ENCODE measurements around the gene PRR27. TPM values are rescaled to one million over a fixed set of nuclear protein-coding genes. Genes with fewer than 3 reads are reported as not detected.

Gene PRR27
- total and polyA plus RNA-seq, 9 of the 15 experiments (the other 6 are each of a cell fraction or from before 2014, with no cell fraction given), result not detected

DNA sequence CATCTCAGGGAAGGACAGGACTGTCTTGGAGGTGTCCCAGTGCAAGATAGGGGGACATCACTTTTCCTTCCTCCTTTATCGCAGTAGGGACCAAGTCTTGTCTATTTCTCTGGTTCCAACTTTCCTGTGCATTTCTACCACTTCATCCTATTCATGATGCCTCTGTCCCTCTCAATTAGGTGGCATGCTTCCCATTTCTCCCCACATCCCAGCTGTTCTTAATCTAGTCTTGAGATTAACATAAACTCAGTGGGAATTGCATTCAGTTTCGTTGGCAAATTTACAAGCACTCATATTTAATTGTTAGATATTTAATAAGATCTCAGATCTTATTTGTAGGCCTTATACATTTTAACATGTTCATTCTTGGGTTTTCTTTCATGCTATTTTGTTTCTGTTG lies 25.8 kb downstream of the PRR27 start (continued):
- TF ChIP-seq THRB (CRISPR knock-in tag; conservative IDR thresholded peaks at IDR 0.05) (no peak), SNIP1 (IDR thresholded peaks at IDR 0.05; ENCODE audit: low read depth) (no peak), ZNF347 (CRISPR knock-in tag; IDR thresholded peaks at IDR 0.05; ENCODE audit: low read depth) (no peak), BRD9 (IDR thresholded peaks at IDR 0.05; ENCODE audit: low read depth, partially characterized antibody) (no peak), MTA2 (IDR thresholded peaks at IDR 0.05; ENCODE audit: low read depth) (no peak), DACH1 (IDR thresholded peaks at IDR 0.05; ENCODE audit: partially characterized antibody) (no peak), HMG20B (CRISPR knock-in tag; IDR thresholded peaks at IDR 0.05) (no peak), CHAMP1 (IDR thresholded peaks at IDR 0.05) (no peak)
- TF ChIP-seq, protein P1, sequence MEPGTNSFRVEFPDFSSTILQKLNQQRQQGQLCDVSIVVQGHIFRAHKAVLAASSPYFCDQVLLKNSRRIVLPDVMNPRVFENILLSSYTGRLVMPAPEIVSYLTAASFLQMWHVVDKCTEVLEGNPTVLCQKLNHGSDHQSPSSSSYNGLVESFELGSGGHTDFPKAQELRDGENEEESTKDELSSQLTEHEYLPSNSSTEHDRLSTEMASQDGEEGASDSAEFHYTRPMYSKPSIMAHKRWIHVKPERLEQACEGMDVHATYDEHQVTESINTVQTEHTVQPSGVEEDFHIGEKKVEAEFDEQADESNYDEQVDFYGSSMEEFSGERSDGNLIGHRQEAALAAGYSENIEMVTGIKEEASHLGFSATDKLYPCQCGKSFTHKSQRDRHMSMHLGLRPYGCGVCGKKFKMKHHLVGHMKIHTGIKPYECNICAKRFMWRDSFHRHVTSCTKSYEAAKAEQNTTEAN (CRISPR knock-in tag; IDR thresholded peaks at IDR 0.05), result no peak
- TF ChIP-seq, protein P2, sequence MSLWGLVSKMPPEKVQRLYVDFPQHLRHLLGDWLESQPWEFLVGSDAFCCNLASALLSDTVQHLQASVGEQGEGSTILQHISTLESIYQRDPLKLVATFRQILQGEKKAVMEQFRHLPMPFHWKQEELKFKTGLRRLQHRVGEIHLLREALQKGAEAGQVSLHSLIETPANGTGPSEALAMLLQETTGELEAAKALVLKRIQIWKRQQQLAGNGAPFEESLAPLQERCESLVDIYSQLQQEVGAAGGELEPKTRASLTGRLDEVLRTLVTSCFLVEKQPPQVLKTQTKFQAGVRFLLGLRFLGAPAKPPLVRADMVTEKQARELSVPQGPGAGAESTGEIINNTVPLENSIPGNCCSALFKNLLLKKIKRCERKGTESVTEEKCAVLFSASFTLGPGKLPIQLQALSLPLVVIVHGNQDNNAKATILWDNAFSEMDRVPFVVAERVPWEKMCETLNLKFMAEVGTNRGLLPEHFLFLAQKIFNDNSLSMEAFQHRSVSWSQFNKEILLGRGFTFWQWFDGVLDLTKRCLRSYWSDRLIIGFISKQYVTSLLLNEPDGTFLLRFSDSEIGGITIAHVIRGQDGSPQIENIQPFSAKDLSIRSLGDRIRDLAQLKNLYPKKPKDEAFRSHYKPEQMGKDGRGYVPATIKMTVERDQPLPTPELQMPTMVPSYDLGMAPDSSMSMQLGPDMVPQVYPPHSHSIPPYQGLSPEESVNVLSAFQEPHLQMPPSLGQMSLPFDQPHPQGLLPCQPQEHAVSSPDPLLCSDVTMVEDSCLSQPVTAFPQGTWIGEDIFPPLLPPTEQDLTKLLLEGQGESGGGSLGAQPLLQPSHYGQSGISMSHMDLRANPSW (CRISPR knock-in tag; IDR thresholded peaks at IDR 0.05), result no peak
